ENCODE measurements around the gene DGKZ.
"Not testable (repeated sequence)": the region's sequence is repeated elsewhere in the genome, so short reads cannot be mapped to it uniquely, and the experiment has no call there.

The DGKZ gene

GRCh38 chr11:46346886-46347636 lies at the start of gene DGKZ:
TSS of gene DGKZ (plus strand) at chr11:46347463. CDS start at chr11:46347660, 197 bp downstream.
- DNase-seq: peak; percentile 93

- no peak for DNase-seq
These were observed 48.4 kb upstream of the DGKZ start for GRCh38 chr11:46298699-46299433.

GRCh38 chr11:46299451-46299961 lies 47.8 kb upstream of the DGKZ start:
- no peak for DNase-seq

GRCh38 chr11:46300270-46300669 lies 47.0 kb upstream of the DGKZ start:
- no peak for DNase-seq

- peak; percentile 11 for DNase-seq
These were observed 44.4 kb upstream of the DGKZ start for GRCh38 chr11:46302866-46303265.

- not testable (repeated sequence) for DNase-seq
These were observed 43.2 kb upstream of the DGKZ start for GRCh38 chr11:46304036-46304435.

- DNase-seq: no peak
These were observed 42.6 kb upstream of the DGKZ start for GRCh38 chr11:46304605-46305179.

- DNase-seq: peak; percentile 37
These were observed 42.0 kb upstream of the DGKZ start for GRCh38 chr11:46305295-46305694.

GRCh38 chr11:46306296-46306853 lies 40.9 kb upstream of the DGKZ start:
- no peak for DNase-seq

- DNase-seq: no peak
These were observed 39.9 kb upstream of the DGKZ start for GRCh38 chr11:46307369-46307768.

GRCh38 chr11:46307785-46308341 lies 39.4 kb upstream of the DGKZ start:
- DNase-seq: no peak

- DNase-seq: peak; percentile 65
These were observed 38.4 kb upstream of the DGKZ start for GRCh38 chr11:46308631-46309419.

- no peak for DNase-seq
These were observed 37.4 kb upstream of the DGKZ start for GRCh38 chr11:46309814-46310259.

- peak; percentile 80 for DNase-seq
These were observed 32.1 kb upstream of the DGKZ start for GRCh38 chr11:46315033-46315738.

- DNase-seq: no peak
These were observed 31.3 kb upstream of the DGKZ start for GRCh38 chr11:46315783-46316563.

GRCh38 chr11:46319074-46319453 lies 28.2 kb upstream of the DGKZ start:
- no peak for DNase-seq

GRCh38 chr11:46321757-46322156 lies 25.5 kb upstream of the DGKZ start:
- no peak for DNase-seq

GRCh38 chr11:46322759-46323158 lies 24.5 kb upstream of the DGKZ start:
- no peak for DNase-seq

- no peak for DNase-seq
These were observed 20.3 kb upstream of the DGKZ start for GRCh38 chr11:46326813-46327416.

GRCh38 chr11:46327829-46328228 lies 19.4 kb upstream of the DGKZ start:
- DNase-seq: no peak
